ENCODE results near the gene TRMT10B. TPM values are rescaled to one million over a fixed set of nuclear protein-coding genes. Genes with fewer than 3 reads are reported as not detected.

Gene TRMT10B, protein sequence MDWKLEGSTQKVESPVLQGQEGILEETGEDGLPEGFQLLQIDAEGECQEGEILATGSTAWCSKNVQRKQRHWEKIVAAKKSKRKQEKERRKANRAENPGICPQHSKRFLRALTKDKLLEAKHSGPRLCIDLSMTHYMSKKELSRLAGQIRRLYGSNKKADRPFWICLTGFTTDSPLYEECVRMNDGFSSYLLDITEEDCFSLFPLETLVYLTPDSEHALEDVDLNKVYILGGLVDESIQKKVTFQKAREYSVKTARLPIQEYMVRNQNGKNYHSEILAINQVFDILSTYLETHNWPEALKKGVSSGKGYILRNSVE
- total RNA-seq: 1.6 and 2.3 TPM in 2 replicates

DNA sequence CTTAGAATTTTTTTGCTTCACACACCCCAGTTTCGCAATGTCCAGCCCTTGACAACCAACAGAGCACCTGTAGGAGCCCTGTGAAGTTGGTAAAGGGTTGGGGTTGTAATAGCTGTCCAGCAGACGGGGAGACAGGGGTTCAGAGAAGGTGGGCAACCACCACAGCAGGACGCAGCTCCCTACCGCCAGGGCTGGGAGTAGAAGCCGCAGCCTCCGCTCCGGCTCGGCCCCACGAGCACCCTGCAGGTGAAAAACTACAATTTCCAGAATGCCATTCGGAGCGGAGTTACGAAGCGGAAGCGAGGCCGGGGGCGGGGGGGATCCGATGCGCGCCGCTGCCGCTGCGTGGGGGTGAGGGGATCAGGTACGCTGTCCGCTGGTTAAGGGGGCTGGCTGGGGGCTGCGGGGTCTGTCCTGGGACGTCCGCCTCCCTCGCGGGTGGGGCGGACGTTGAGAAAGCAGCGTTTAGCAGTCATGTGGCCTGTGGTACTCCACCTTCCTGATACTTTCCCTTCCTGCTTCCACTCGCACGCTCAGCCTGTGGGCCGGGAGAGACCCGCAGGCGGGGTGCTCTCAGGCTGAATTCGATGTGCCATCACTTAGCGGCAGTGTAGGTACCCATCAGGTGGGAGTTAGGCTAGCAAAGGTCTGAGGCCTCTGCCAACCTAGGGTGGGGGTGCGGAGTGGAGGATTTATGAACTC, at the start of gene TRMT10B:
Gene TRMT10B (plus strand): TSS at position 317 of the 702 bp plus-strand sequence. CDS start 8,127 bp downstream, outside the sequence.

DNA sequence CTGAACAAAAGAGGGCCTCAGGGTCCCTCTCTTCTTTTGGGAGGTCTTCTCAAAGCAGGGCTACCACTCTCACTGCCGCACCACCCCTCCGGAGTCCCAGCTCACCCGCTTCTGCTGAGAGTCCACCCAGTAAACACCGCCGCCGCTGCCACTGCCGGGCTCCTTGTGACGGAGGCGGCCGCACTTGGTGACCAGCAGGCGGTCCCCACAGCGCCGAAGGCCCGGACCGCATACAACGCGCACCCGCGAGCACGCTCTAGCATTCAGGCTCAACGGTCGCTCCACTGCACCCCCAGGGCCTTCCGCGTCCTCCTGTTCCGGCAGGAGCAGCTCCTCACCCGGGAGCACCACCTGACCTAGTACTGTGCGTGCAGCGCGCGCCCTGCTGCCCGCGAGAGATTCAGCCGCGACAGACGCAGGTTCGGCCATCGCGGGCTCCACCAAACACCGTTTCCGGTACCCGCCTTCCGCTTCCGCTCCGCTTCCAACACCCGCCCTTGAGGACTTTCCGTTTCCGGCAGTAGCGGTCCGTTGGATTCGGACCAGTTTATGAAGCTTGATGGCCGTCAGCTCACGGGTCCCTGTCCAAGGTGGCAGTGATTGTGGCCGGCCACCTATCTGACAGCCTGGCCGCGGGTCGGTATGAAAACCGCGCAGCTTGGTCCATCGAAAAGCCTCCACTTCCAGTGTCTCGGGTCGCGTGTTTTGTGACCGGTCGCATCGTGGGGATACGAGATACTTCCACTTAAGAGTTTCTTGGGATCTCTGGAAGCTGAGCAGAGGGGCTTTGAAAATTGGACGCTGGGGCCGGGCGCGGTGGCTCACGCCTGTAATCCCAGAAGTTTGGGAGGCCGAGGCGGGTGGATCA, 31.2 kb downstream of the TRMT10B start, which contains the start of gene EXOSC3:
Gene EXOSC3 (minus strand): TSS at position 449 of the 868 bp plus-strand sequence. CDS start 20 bp downstream, at position 429.

DNA sequence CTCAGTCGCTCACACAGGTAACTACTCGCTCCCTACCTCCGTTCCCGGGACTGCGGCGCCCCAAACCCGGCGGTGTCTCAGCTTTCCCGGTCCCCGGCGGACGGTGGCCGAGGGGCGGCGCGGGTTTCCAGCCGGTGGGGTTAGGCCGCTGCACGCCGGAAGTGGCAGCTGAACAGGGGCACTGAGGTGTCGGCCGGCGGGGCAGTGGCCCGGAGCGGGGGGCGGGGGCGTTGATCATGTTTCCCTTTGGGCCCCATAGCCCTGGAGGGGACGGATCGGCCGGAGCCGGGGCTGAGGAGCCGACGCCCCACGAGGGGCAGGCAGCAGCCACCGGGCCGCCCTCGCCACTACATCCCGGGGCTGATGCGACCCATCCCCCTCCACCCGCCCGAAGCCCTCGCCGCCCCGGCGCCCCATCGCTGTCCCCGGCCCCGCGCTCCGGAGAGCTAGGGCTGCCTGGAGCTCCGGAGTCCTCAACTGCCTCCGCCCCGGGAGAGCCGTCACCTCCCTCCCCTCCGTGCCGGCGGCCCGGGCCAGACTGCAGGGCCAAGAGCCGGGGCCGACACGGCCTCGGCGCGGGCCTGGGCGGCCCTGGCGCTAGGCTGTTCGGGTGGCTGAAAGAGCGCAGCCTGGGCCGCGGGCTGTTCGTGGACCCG, 47.2 kb downstream of the TRMT10B start, which contains the start of gene DCAF10:
Gene DCAF10 (plus strand): TSS at position 167 of the 656 bp plus-strand sequence. CDS start 70 bp downstream, at position 237.

Other genes starting within 250 kb of the TRMT10B start
- 5.1 and 8.7 TPM in 2 replicates for gene FBXO10, start 177.4 kb upstream of the TRMT10B start, total RNA-seq
- 173 and 214 TPM in 2 replicates for gene TOMM5, start 161.2 kb upstream of the TRMT10B start, total RNA-seq
- not detected in 2 replicates for gene FRMPD1, start 102.9 kb upstream of the TRMT10B start, total RNA-seq
- gene EXOSC3, start 31.3 kb downstream of the TRMT10B start, total RNA-seq: 32.2 and 42.8 TPM in 2 replicates
- 14.4 and 20.6 TPM in 2 replicates for gene DCAF10, start 47.0 kb downstream of the TRMT10B start, total RNA-seq
- 37.7 and 45.1 TPM in 2 replicates for gene SLC25A51, start 150.3 kb downstream of the TRMT10B start, total RNA-seq